HG03457 (cell line): Measurements from ENCODE around the gene MYH9.

Experiments used
- ATAC-seq: cut with Tn5 transposase; IDR thresholded peaks from one replicate; pipeline ENCODE4 v1.9.1; 2021; ENCODE audit warnings: moderate number of reproducible peaks; ENCODE audit not compliant: unreplicated experiment

The MYH9 gene

DNA sequence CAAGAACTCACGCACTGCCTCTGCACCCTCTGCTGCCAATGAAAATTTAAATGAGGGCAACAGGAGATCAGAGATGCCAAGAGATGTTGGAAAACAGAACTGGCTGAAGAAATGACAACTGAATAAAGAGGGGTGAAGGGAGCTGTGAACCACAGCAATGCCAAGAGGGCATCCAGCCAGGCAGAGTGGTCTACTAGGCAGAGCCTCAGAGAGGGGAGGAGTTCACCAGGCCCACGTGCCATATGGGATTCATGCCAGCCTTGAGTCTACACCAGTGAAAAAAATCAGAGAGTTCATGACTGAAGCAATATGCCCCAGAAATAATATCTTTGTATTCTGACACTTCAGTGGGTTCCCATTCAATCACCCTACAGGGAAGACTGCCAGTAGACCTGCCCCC, 152.8 kb downstream of the MYH9 start:
- ATAC-seq, result no peak

DNA sequence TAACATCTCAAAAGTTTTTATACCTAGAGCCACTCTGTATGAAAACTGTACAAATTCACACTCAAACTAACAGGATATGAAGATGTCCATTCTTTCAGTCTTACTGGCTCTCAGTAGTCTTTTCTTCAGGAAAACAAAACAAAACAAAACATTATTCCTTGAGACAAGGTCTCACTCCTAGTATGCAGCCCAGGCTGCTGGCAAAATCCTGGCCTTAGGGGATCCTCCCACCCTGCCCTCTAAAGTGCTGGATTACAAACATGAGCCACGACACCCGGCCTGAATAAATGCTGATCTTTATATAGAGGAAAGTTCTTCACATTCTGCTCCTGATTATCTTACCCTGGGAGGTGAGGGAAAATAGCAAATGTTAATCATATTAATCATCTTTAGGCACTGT, 153.6 kb downstream of the MYH9 start:
- no peak for ATAC-seq

DNA sequence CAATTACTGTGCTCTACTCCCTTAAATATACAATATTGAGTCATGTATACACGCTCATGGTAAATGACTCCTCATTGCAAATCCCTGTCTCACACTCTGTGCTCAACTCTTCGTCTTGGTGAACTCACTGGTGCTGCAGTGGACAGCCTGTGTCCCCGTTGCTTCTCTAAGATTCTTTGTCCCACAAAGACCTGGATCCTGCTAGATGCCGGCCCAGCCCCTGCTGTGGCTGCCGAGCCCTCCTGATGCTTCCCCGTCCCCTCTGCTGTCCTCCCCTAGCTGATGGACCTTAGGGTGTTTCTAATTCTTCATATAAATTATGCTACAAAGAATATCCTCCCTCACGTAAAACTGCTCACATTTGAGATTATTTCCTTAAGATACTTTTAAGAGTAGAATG, 154.0 kb downstream of the MYH9 start:
- no peak for ATAC-seq

DNA sequence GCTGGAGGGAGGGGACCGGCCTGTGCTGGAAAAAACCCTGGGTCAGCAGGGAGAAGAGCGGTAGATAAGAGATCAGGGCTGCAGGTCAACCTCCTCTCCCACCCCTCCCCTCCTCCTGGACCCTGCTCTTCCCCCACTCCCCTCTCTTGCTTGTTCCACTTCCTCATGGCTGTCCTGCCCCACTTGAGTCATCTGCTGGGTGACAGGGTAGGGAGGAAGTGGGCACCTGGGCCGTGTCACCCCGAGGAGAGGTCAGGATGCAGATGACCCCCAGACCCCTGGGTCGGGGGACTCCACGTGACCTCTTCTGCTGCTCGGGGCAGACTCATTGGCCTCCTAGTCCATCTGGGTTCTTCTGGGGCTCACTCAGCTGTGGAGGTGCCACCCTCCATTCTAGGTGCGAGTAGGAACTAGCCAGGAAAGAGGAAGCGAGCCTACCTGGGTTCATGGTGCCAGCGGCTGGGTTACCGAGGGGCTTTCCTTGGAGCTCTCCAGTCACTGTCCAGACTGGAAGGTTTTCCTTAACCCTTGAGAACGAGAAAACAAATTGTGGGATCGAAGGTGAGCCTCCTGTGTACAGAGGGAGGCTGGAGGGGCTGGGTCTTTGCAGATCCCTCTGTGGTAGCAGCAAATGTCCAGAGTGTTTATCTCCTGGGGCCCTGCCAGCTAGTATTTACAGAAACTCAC, 154.9 kb downstream of the MYH9 start:
- no peak for ATAC-seq
